Measurements from ENCODE around the gene PRSS36.

GRCh38 chr16:31112711-31113110 lies 37.2 kb downstream of the PRSS36 start:
- no peak for TF ChIP-seq FOXM1 (IDR thresholded peaks at IDR 0.05; ENCODE audit: borderline replicate concordance)
- no peak for TF ChIP-seq TARDBP (IDR thresholded peaks at IDR 0.05)
- TF ChIP-seq BHLHE40 (IDR thresholded peaks at IDR 0.05; ENCODE audit: borderline replicate concordance): no peak
- TF ChIP-seq SP1 (IDR thresholded peaks at IDR 0.05): no peak
- no peak for TF ChIP-seq FOXA1 (IDR thresholded peaks at IDR 0.05)
- no peak for TF ChIP-seq ELF4 (IDR thresholded peaks at IDR 0.05)
- TF ChIP-seq CTBP1 (IDR thresholded peaks at IDR 0.05; ENCODE audit: borderline replicate concordance): no peak
- no peak for TF ChIP-seq LEF1 (IDR thresholded peaks at IDR 0.05; ENCODE audit: borderline replicate concordance)
- TF ChIP-seq PKNOX1 (IDR thresholded peaks at IDR 0.05): no peak
- TF ChIP-seq NFRKB (IDR thresholded peaks at IDR 0.05): no peak
- TF ChIP-seq ZNF384 (IDR thresholded peaks at IDR 0.05): no peak
- no peak for TF ChIP-seq FOXK2 (IDR thresholded peaks at IDR 0.05)
